ENCODE data around the gene KIF11.
"Not testable (repeated sequence)": the region's sequence is repeated elsewhere in the genome, so short reads cannot be mapped to it uniquely, and the experiment has no call there.

The KIF11 gene

GRCh38 chr10:92591550-92592022, 1.3 kb upstream of the KIF11 start:
- peak; percentile 93 for DNase-seq

- DNase-seq, result no peak
Measured at GRCh38 chr10:92593619-92594588, 974 bp downstream of the KIF11 start.

GRCh38 chr10:92595505-92595904, 2.6 kb downstream of the KIF11 start:
- DNase-seq, result no peak

- DNase-seq, result no peak
Measured at GRCh38 chr10:92598321-92598720, 5.4 kb downstream of the KIF11 start.

GRCh38 chr10:92604841-92605240, 11.9 kb downstream of the KIF11 start:
- DNase-seq, result no peak

GRCh38 chr10:92615515-92615914, 22.6 kb downstream of the KIF11 start:
- no peak for DNase-seq

GRCh38 chr10:92619368-92619767, 26.4 kb downstream of the KIF11 start:
- DNase-seq, result no peak

- no peak for DNase-seq
Measured at GRCh38 chr10:92627845-92628480, 35.0 kb downstream of the KIF11 start.

GRCh38 chr10:92629945-92630344, 37.0 kb downstream of the KIF11 start:
- no peak for DNase-seq

- DNase-seq, result no peak
Measured at GRCh38 chr10:92638037-92638436, 45.1 kb downstream of the KIF11 start.

GRCh38 chr10:92640107-92640506, 47.2 kb downstream of the KIF11 start:
- no peak for DNase-seq

- no peak for DNase-seq
Measured at GRCh38 chr10:92641492-92641891, 48.6 kb downstream of the KIF11 start.

- DNase-seq, result no peak
Measured at GRCh38 chr10:92644921-92645320, 52.0 kb downstream of the KIF11 start.

GRCh38 chr10:92650864-92651263, 57.9 kb downstream of the KIF11 start:
- not testable (repeated sequence) for DNase-seq

- DNase-seq, result no peak
Measured at GRCh38 chr10:92655426-92655825, 62.5 kb downstream of the KIF11 start.

GRCh38 chr10:92656266-92656961, 63.5 kb downstream of the KIF11 start:
- no peak for DNase-seq

GRCh38 chr10:92657024-92657423, 64.1 kb downstream of the KIF11 start:
- DNase-seq, result no peak

GRCh38 chr10:92662848-92663247, 69.9 kb downstream of the KIF11 start:
- no peak for DNase-seq

- no peak for DNase-seq
Measured at GRCh38 chr10:92664322-92664721, 71.4 kb downstream of the KIF11 start.

GRCh38 chr10:92667078-92667477, 74.1 kb downstream of the KIF11 start:
- DNase-seq, result no peak

GRCh38 chr10:92677708-92678107, 84.8 kb downstream of the KIF11 start:
- no peak for DNase-seq

- DNase-seq, result no peak
Measured at GRCh38 chr10:92678206-92678605, 85.3 kb downstream of the KIF11 start.

- no peak for DNase-seq
Measured at GRCh38 chr10:92681306-92681834, 88.4 kb downstream of the KIF11 start.

Measured in stimulated activated CD4-positive, alpha-beta T cell treated with anti-CD3 and anti-CD28 coated beads, Interleukin-15, amount 100 ng/mL, for 24 hours (primary cell).